ENCODE data around the gene EGFL6. TPM values are rescaled to one million over a fixed set of nuclear protein-coding genes. Genes with fewer than 3 reads are reported as not detected.

EGFL6 gene
- total and polyA plus RNA-seq, 12 donors: 1.00 TPM; not detected in 11

- Histone ChIP-seq H3K27ac (no peak overlapping the region), H3K9me3 (replicated peaks in 1 of 3) (no peaks in the 10 kb centered on the region), H3K4me3 (no peak overlapping the region), H3K4me1 (replicated peaks in 1 of 2) (no peaks in the 10 kb centered on the region), H3K36me3 (replicated peaks in 1 of 2) (no peaks in the 10 kb centered on the region), H3K27me3 (peaks cover 17% of the 10 kb centered on the region)
- intact Hi-C loops (cut with DNase I): no loop called here
- DNase-seq: no peak
- 92 to 99% (median 93%) methylated on average over 3 of the region's 3 CpGs for WGBS, 4 donors
- no peak for TF ChIP-seq POLR2A (IDR thresholded peaks at IDR 0.05)
- TF ChIP-seq CTCF (IDR thresholded peaks at IDR 0.05): no peak
Observed at GRCh38 chrX:13551610-13552009, 17.8 kb upstream of the EGFL6 start.

DNA sequence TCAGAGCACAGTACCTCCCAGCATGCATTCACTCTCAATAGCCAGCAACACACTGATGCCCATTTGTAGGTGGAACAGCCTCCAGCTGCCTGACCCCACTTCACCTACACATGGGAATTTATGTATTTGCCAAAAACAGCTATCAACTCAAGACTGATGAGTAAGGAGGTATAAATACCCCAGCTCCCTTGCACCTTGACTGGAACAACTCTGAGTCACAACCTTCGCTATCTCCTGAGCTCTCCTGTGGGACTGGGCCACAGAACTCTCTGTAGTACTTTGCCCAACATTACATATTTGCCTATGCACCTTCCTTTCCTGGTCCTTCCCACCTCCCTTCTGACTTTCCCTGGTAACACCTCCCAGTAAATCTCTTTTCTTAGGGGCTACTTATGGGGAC, 16.5 kb upstream of the EGFL6 start:
- peaks cover 17% of the 10 kb centered on the region for H3K27me3 ChIP-seq
- H3K27ac ChIP-seq: no peak overlapping the region
- intact Hi-C loops (cut with DNase I): no loop called here
- H3K9me3 ChIP-seq (replicated peaks in 1 of 3): no peaks in the 10 kb centered on the region
- H3K4me3 ChIP-seq: no peak overlapping the region
- H3K4me1 ChIP-seq (replicated peaks in 1 of 2): no peaks in the 10 kb centered on the region
- no peaks in the 10 kb centered on the region for H3K36me3 ChIP-seq (replicated peaks in 1 of 2)
- 69 to 100% (median 95%) methylated on average over 1 of the region's 1 CpG for WGBS, 4 donors
- no peak for DNase-seq
- TF ChIP-seq POLR2A (IDR thresholded peaks at IDR 0.05) (no peak), CTCF (IDR thresholded peaks at IDR 0.05) (no peak)

- Histone ChIP-seq H3K9me3 (replicated peaks in 1 of 3) (no peaks in the 10 kb centered on the region), H3K36me3 (replicated peaks in 1 of 2) (no peaks in the 10 kb centered on the region), H3K27me3 (peaks cover 61% of the 10 kb centered on the region), H3K4me3 (no peak overlapping the region), H3K27ac (no peak overlapping the region), H3K4me1 (replicated peaks in 1 of 2) (no peaks in the 10 kb centered on the region)
- TF ChIP-seq POLR2A (IDR thresholded peaks at IDR 0.05) (no peak), CTCF (IDR thresholded peaks at IDR 0.05) (no peak)
- intact Hi-C loops (cut with DNase I): no loop called here
- no peak for DNase-seq
- 38 to 46% (median 40%) methylated on average over 2 of the region's 2 CpGs for WGBS, 4 donors
Observed at GRCh38 chrX:13565511-13565910, 3.9 kb upstream of the EGFL6 start.

- Histone ChIP-seq H3K36me3 (replicated peaks in 1 of 2) (no peaks in the 10 kb centered on the region), H3K4me3 (no peak overlapping the region), H3K27me3 (peaks cover 73% of the 10 kb centered on the region), H3K4me1 (replicated peaks in 1 of 2) (no peaks in the 10 kb centered on the region), H3K27ac (no peak overlapping the region), H3K9me3 (replicated peaks in 1 of 3) (no peaks in the 10 kb centered on the region)
- intact Hi-C loops (cut with DNase I): no loop called here
- WGBS, 4 donors: 6 to 25% (median 17%) methylated on average over 5 to 9 of the region's 9 CpGs
- DNase-seq: no peak
- TF ChIP-seq CTCF (IDR thresholded peaks at IDR 0.05): no peak
- TF ChIP-seq POLR2A (IDR thresholded peaks at IDR 0.05): no peak
Observed at GRCh38 chrX:13570261-13570605, 832 bp downstream of the EGFL6 start.
